ENCODE data around the gene NXPH2. TPM values are rescaled to one million over a fixed set of nuclear protein-coding genes. Genes with fewer than 3 reads are reported as not detected.

The NXPH2 gene
- total RNA-seq, 1 donor from 2014 or later = 4.6 TPM

DNA sequence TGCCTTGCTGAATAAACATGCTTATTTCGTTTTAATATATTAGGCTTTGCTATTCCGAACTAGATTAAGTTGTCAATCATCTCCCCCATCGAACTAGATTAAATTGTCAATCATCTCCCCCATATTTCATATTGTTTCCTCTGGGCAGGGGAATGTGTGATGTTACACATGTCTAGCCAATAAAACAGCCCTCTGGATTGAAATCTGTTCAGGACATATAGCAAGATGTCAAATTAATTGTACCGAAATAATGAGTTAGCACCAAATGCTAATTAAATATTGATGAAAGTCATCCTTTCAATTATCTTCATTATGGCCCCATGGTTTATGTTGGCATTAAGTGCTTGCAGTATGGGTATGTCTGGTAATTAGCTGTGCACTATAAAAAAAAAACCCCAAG is 143.1 kb downstream of the NXPH2 start:
- TF ChIP-seq, protein P1, sequence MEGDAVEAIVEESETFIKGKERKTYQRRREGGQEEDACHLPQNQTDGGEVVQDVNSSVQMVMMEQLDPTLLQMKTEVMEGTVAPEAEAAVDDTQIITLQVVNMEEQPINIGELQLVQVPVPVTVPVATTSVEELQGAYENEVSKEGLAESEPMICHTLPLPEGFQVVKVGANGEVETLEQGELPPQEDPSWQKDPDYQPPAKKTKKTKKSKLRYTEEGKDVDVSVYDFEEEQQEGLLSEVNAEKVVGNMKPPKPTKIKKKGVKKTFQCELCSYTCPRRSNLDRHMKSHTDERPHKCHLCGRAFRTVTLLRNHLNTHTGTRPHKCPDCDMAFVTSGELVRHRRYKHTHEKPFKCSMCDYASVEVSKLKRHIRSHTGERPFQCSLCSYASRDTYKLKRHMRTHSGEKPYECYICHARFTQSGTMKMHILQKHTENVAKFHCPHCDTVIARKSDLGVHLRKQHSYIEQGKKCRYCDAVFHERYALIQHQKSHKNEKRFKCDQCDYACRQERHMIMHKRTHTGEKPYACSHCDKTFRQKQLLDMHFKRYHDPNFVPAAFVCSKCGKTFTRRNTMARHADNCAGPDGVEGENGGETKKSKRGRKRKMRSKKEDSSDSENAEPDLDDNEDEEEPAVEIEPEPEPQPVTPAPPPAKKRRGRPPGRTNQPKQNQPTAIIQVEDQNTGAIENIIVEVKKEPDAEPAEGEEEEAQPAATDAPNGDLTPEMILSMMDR (IDR thresholded peaks at IDR 0.05; ENCODE audit: unreplicated experiment) = no peak
- DNase-seq (ENCODE audit: low spot score in 2 of 2, unreplicated experiment in 2 of 2) = no peak
- Mint-ChIP-seq H3K27ac (no peak overlapping the region), H3K4me1 (no peaks in the 10 kb centered on the region), H3K27me3 (ENCODE audit: low read depth) (no peaks in the 10 kb centered on the region), H3K4me3 (no peak overlapping the region), H3K36me3 (no peaks in the 10 kb centered on the region), H3K9me3 (peaks cover 6% of the 10 kb centered on the region)

DNA sequence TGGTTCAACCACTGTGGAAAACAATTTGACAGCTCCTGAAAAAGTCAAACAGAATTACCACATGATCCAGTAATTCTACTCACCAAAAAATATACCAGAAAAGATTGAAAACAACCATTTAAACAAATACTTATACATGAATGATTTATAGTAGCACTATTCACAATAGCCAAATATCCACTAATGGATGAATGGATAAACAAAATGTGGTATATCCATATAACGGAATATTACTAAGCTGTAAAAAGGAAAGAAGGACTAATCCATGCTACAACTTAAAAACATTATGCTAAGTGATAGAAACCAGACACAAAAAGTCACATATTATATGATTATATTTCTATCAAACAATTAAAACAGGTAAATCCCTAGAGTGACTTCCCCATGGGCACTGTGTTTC is 147.1 kb downstream of the NXPH2 start:
- no peak overlapping the region for H3K27ac Mint-ChIP-seq
- no peak overlapping the region for H3K4me3 Mint-ChIP-seq
- no peaks in the 10 kb centered on the region for H3K27me3 Mint-ChIP-seq (ENCODE audit: low read depth)
- peaks cover 3% of the 10 kb centered on the region for H3K4me1 Mint-ChIP-seq
- peaks cover 6% of the 10 kb centered on the region for H3K9me3 Mint-ChIP-seq
- DNase-seq (ENCODE audit: low spot score in 2 of 2, unreplicated experiment in 2 of 2) = no peak
- TF ChIP-seq, protein P1 (IDR thresholded peaks at IDR 0.05; ENCODE audit: unreplicated experiment) = no peak
- H3K36me3 Mint-ChIP-seq = no peaks in the 10 kb centered on the region

DNA sequence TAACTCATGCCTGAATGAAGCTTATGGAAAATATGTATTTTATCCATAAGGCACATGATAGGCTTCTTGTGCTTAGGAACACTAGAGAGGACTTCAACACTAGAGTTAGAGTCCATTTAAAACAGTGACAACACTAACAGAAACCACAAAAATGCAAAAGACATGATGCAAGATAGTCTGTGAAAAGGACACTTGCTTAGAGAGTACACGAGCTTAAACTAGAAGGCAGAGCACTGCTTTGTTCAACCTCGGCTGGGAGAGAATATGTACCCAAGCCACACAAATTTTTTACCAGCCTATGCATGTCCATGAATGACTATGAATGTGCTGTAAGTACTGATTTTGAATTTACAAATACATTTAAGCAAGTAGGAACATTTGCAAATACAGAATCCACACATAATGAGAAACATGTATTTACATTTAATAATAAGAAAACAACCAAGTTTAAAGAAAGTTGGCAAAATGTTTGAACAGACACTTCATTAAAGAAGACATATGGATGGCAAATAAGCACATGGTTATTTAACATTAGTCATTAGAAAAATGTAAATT is 148.0 kb downstream of the NXPH2 start:
- TF ChIP-seq, protein P1 (IDR thresholded peaks at IDR 0.05; ENCODE audit: unreplicated experiment) = no peak
- Mint-ChIP-seq H3K4me3 (no peak overlapping the region), H3K36me3 (no peaks in the 10 kb centered on the region), H3K27ac (no peak overlapping the region), H3K9me3 (peaks cover 6% of the 10 kb centered on the region), H3K27me3 (ENCODE audit: low read depth) (no peaks in the 10 kb centered on the region), H3K4me1 (peaks cover 3% of the 10 kb centered on the region)
- DNase-seq (ENCODE audit: low spot score in 2 of 2, unreplicated experiment in 2 of 2) = no peak

DNA sequence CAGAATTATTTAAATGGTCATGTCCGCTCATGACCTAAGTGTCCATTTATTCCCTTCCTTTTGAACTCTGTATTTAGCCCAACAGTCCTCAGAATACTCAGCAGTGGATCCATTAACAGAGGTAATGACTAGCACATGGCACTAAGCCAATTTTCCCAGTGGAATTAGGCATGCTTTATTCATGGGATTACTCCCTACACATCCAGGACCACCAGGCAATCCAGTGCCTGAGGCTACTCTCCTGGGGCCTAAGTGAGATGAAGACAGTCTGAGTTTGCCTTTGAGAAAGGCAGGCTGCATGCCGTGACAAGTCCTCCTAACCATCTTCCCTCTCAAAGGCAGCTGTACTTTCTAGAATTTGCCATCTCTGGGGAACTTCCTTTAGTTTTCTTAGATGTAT is 150.0 kb downstream of the NXPH2 start:
- peaks cover 6% of the 10 kb centered on the region for H3K9me3 Mint-ChIP-seq
- H3K27ac Mint-ChIP-seq = no peak overlapping the region

DNA sequence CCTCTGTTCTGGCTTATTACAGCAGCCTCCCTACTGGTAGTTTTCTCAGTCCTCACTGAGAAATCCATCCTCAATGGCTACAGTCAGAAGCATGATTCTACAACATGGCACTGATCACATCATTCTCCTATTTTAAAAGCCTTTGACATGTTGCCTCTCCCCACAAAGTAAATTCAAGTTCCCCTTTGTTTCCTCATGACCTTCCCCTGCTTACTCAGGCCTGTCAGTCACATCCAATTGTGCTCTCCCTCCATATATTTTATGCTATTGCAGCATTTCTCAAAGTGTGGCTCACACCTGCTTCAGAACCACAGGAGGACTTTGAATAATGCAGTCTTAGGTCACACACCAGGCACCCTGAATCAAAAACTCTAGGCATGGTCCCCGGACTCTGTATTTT is 154.0 kb downstream of the NXPH2 start:
- Mint-ChIP-seq H3K36me3 (no peaks in the 10 kb centered on the region), H3K27ac (no peak overlapping the region), H3K4me1 (peaks cover 20% of the 10 kb centered on the region), H3K4me3 (no peak overlapping the region), H3K27me3 (ENCODE audit: low read depth) (no peaks in the 10 kb centered on the region), H3K9me3 (no peaks in the 10 kb centered on the region)
- TF ChIP-seq, protein P1 (IDR thresholded peaks at IDR 0.05; ENCODE audit: unreplicated experiment) = no peak
- DNase-seq (ENCODE audit: low spot score in 2 of 2, unreplicated experiment in 2 of 2) = no peak

More for the DNA sequence above, 150.0 kb downstream of the NXPH2 start:
- Mint-ChIP-seq H3K4me3 (no peak overlapping the region), H3K4me1 (peaks cover 3% of the 10 kb centered on the region), H3K36me3 (no peaks in the 10 kb centered on the region), H3K27me3 (ENCODE audit: low read depth) (no peaks in the 10 kb centered on the region)
- no peak for DNase-seq (ENCODE audit: low spot score in 2 of 2, unreplicated experiment in 2 of 2)
- TF ChIP-seq, protein P1 (IDR thresholded peaks at IDR 0.05; ENCODE audit: unreplicated experiment) = no peak

DNA sequence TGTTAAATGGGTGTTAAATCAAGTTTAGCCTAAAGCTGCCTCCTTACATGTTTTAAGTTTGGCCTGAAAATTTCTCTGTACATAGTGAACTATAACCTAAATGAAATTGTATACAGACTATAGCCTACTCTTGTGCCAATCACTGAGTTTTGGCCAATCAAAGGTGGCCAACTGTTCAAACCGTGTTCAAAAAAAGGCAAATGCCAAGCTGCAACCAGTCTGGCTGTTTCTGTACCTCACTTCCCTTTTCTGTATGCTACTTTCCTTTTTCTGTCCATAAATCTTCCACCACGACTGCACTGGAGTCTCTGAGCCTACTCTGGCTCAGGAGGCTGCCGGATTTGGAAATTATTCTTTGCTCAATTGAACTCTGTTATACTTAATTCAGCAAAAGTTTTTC is 157.6 kb downstream of the NXPH2 start:
- no peaks in the 10 kb centered on the region for H3K9me3 Mint-ChIP-seq
- TF ChIP-seq, protein P1 (IDR thresholded peaks at IDR 0.05; ENCODE audit: unreplicated experiment) = no peak
- H3K27me3 Mint-ChIP-seq (ENCODE audit: low read depth) = no peaks in the 10 kb centered on the region
- peaks cover 20% of the 10 kb centered on the region for H3K4me1 Mint-ChIP-seq
- no peaks in the 10 kb centered on the region for H3K36me3 Mint-ChIP-seq
- H3K27ac Mint-ChIP-seq = peak overlapping the region; percentile 32
- DNase-seq (ENCODE audit: low spot score in 2 of 2, unreplicated experiment in 2 of 2) = no peak
- H3K4me3 Mint-ChIP-seq = no peak overlapping the region
